SK-MEL-5 (cell line): ENCODE results near the gene RGS18. TPM values are rescaled to one million over a fixed set of nuclear protein-coding genes. Genes with fewer than 3 reads are reported as not detected.
"Not testable (repeated sequence)": the region's sequence is repeated elsewhere in the genome, so short reads cannot be mapped to it uniquely, and the experiment has no call there.

Experiments used
- DNase-seq: peaks from one replicate; pipeline ENCODE4 v3.0.0-alpha.2; 2016; ENCODE audit warnings: low read depth, low spot score
- in situ Hi-C: cut with HindIII; loops from 2 replicates; pipeline ENCODE4 v1.10.0; 2016; ENCODE audit warnings: low sequenced_read_pairs, high pct_unique_total_duplicates, low pct_unique_long_range_greater_than_20kb
- total RNA-seq: library from RNA; depleted of rRNA; stranded (reverse); fragments of >200 nt; shearing (Covaris generic); gene quantifications from 2 replicates; pipeline ENCODE4 v1.2.3, GENCODE V29; 2014

The RGS18 gene
- total RNA-seq, 1 experiment from 2014 or later, result not detected

GRCh38 chr1:192159781-192160180, 1.5 kb downstream of the RGS18 start:
- in situ Hi-C loops, result no loop called here
- no peak for DNase-seq

DNA sequence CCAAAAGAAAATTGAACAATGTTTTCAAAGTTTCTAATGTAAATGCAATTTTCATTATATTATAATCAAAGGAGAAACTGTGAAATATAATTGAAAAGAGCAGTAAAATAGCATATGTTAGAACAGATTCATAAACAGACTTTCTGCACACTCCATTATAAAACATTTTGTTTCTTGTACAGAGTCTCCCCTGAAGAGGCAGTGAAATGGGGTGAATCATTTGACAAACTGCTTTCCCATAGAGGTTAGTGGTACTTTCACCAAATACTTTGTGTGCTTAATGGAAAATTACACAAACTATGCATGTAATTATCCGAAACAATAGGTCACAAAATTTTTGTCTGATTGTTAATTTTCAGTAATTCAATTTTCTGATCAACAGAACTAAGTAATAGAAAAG, 1.9 kb downstream of the RGS18 start:
- DNase-seq, result no peak
- in situ Hi-C loops, result no loop called here

DNA sequence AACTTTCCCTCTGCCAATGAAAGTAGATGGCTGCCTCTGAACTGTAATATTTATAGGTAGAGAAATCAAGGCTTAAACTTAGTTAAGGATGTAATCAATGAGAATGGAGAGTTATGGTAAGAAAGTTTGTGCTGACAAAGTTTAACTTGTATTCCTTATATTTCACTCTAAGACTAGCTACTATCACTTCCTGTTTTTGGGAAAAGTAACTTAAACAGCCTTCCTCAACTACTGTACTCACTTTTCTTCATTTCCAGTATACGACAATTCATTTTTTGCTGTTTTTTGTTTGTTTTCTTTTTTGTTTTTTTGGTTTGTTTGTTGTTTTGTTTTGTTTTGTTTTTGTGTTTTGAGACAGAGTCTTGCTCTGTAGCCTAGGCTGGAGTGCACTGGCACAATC, 3.7 kb downstream of the RGS18 start:
- DNase-seq, result no peak
- in situ Hi-C loops, result no loop called here

DNA sequence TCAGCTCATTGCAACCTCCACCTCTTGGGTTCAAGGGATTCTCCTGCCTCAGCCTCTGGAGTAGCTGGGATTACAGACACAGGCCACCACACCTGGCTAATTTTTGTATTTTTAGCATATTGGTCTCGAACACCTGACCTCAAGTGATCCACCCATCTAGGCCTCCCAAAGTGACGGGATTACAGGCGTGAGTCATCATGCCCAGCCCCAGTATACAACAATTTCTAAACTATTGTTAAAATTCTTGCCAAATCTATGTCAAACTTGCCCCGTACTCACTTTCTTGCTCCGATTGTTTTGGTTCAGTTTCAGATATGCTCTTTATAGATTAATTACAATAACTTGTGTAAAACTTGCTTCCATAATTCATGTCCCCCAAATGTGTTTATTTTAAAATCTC, 4.1 kb downstream of the RGS18 start:
- in situ Hi-C loops, result no loop called here
- DNase-seq, result no peak

GRCh38 chr1:192165002-192165401, 6.7 kb downstream of the RGS18 start:
- DNase-seq, in situ Hi-C loops: not testable (repeated sequence)

- no peak for DNase-seq
- in situ Hi-C loops, result no loop called here
Observed at GRCh38 chr1:192167011-192167410, 8.7 kb downstream of the RGS18 start.

- peak; percentile 42 for DNase-seq
- in situ Hi-C loops, result no loop called here
Observed at GRCh38 chr1:192167911-192168700, 9.8 kb downstream of the RGS18 start.

DNA sequence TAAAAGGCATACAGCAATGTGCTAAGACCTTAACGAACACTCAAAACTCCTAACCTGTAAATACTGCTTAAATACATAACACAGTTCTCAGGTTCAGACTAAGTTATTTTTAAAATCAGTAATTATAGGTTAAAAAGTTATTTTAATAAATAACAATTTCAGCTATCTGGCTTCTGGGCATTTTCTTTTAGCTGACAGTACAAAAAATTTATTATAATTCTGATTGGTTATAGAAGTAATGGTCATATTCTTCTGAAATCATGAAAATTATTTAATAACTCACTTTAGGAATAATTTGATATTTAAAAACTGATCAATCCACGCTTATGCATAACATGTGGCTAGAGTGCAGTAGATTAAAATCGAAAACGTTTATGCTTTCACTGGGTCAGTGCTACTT, 10.7 kb downstream of the RGS18 start:
- in situ Hi-C loops, result no loop called here
- peak; percentile 9 for DNase-seq

DNA sequence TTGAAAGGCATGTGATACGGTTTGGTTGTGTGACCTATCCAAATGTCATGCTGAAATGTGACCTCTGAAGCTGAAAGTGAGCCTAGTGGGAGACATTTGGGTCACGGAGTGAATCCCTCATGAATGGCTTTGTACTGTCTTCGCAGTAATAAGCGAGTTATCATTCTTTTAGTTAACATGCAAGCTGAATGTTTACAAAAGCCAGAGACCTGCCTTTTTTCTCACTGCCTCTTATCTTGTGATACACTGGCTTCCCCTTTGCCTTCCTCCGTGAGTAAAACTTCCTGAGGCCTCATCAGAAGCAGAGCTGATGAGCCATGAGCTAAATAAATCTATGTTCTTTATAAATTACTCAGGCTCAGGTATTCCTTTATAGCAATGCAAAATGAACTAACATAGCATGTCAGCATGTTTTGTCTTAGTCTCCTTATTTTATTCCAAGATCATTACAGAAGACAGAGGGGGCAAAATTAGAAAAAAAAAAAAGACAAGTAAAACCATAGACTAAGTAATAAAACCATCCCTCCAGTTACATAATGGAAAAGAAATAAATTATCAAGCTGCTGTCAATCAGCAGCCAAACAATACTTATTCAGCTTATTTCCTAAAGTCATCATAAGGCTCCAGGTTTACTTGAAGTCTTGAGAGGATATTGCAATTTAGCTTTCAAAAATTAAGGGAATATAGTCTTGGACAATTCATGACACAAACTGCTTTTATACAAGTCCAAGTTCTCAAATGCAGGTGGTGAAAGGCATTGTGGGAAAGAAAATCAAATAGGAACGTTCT, 12.1 kb downstream of the RGS18 start:
- in situ Hi-C loops, result no loop called here
- peak; percentile 82 for DNase-seq

GRCh38 chr1:192171123-192171522, 12.9 kb downstream of the RGS18 start:
- no peak for DNase-seq
- in situ Hi-C loops, result no loop called here

DNA sequence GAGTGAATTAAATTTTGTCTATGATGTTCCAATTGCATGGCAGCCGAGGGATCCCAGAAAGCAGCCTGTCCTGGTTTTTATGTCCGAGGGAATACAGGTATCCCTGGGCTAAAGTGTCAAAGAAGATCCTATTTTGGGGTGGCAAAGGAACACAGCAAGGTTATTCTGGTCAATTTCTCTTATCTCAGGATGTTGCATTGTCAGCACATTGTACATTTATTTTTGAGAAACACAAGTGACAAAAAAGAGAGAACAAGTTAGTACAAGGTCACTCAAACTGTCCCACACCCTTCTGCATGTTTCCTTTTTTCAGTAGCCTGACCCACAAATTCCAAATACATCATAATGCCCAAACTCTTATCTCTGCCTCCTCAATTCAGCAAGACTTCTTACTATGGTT, 17.7 kb downstream of the RGS18 start:
- in situ Hi-C loops, result no loop called here
- DNase-seq, result no peak

DNA sequence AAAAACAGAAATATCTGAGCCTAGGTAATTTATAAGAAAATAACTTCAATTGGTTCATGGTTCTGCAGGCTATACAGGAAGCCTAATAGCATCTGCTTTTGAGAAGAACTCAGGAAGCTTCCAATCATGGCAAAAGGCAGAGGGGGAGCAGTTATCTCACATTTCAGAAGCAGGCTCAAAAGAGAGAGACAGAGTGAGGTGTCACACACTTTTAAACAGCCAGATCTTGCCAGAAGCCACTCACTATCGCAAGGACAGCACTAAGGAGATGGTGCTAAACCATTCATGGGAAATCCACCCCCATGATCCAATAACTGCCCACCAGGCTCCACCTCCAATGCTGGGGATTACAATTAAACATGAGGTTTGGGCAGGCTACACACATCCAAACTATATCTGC, 25.5 kb downstream of the RGS18 start:
- in situ Hi-C loops, result no loop called here

GRCh38 chr1:192186197-192186596, 27.9 kb downstream of the RGS18 start:
- no peak for DNase-seq
- in situ Hi-C loops, result no loop called here

More for the DNA sequence above, 25.5 kb downstream of the RGS18 start:
- no peak for DNase-seq

- DNase-seq, result no peak
- in situ Hi-C loops, result no loop called here
Observed at GRCh38 chr1:192190066-192190465, 31.8 kb downstream of the RGS18 start.

DNA sequence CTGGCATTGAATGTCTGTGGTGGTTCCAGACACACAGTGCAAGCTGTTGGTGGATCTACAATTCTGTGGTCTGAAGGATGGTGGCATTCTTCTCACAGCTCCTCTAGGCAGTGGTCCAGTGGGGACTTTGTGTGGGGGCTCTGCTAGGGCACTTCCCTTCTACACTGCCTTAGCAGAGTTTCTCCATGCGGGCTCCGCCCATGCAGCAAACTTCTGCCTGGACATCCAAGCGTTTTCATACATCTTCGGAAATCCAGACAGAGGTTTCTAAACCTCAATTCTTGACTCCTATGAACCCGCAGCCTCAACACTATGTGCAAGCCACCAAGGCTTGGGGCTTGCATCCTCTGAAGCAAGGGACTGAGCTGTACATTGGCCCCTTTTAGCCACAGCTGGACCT, 43.0 kb downstream of the RGS18 start:
- no peak for DNase-seq
- in situ Hi-C loops, result no loop called here

DNA sequence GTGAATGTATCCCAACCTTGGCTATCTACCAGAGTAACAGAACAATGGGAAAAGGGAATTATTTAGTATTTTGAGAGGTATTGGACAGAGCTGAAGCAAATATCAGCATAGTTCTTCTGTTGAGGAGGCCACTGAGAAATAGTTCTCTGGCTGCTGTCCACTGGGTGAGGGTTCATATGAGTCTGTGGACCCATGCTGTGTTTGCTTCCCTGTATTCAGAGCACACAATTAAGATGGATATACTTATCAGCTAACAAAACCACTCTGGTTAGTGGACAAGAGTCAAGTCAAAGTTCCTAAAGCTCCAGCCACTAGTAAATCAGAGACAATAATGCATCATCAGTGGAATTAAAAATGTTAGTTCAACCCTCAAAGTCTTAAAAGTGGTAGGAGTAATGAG, 66.1 kb downstream of the RGS18 start:
- DNase-seq, result no peak
- in situ Hi-C loops, result no loop called here

DNA sequence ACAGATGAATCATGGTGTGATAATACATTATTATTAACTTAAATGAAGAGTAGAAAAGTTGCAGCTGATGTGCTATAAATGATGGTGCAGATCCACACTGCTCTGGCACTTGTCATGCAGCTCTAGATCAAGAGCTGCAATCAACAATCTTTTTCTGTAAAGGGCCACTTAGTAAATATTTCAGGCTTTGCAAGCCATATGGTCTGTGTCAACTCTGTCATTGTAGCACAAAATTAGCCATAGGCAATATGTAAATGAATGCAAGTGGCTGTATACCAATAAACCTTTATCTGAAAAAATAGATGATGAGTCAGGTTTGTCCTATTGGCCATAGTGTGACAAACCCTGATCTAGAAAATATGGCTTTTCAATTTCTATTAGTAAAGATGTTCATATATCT, 66.6 kb downstream of the RGS18 start:
- in situ Hi-C loops, result no loop called here
- no peak for DNase-seq

- in situ Hi-C loops, result no loop called here
- DNase-seq, result no peak
Observed at GRCh38 chr1:192225266-192225665, 67.0 kb downstream of the RGS18 start.

GRCh38 chr1:192225703-192226102, 67.4 kb downstream of the RGS18 start:
- in situ Hi-C loops, result no loop called here

More at GRCh38 chr1:192225703-192226102, 67.4 kb downstream of the RGS18 start:
- no peak for DNase-seq
